ENCODE measurements around the gene C18orf63.

The C18orf63 gene

DNA sequence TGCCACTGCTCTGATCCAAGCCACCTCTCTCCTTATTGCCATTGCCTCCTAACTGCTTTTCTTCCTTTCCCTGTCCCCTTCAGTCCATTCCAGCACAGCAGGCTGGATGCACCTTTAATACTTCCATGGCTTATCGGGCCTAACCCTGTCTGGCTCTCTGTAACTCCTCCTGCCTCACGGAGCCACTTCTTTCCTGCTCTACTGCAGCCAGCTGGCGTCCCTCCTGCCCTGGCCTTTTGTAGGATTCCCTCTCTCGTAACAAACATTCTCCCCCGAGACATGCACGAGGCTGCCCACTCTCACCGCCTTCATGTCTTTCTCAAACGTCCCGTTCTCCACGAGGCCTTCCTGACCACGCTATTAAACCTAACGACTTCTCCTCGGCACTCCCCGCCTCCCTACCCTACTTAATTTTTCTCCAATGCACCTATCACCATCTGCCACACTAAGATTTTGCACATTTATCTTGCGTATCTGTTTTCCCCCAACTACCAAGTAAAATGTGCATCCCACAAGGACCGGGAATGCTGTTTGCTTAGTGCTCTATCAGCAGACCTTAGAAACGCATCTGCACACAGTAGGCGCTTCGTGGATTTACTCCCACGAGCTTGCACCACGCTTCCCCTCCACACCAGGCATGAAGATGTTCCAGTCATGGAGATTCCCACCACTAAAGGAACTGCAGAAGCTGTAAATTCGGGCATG lies 728 bp upstream of the C18orf63 start:
- ChIA-PET POLR2A (no interaction called here), CTCF (interaction anchor here (0.6 to 0.7 kb wide), 2 partner anchors 17 to 22 kb away, joined by 4 read pairs; no protein-coding TSS in a partner anchor)
- no peak overlapping the region for H3K27ac ChIP-seq (ENCODE audit: extremely low read depth, low read depth, low read length)
- no peaks in the 10 kb centered on the region for H3K9me3 ChIP-seq (ENCODE audit: control insufficient read depth, insufficient read depth, low read depth, low read length)
- H3K4me1 ChIP-seq (ENCODE audit: control insufficient read depth, insufficient read depth, low read length): no peaks in the 10 kb centered on the region
- no peak overlapping the region for H3K4me3 ChIP-seq (ENCODE audit: low read depth, low read length)
- TF ChIP-seq REPIN1 (tag by site-specific recombination; IDR thresholded peaks at IDR 0.05; ENCODE audit: low read depth) (no peak), ZNF138 (tag by site-specific recombination; IDR thresholded peaks at IDR 0.05; ENCODE audit: borderline replicate concordance) (no peak), ZSCAN30 (tag by site-specific recombination; IDR thresholded peaks at IDR 0.05) (no peak), ZNF624 (tag by site-specific recombination; IDR thresholded peaks at IDR 0.05) (no peak), ZNF169 (tag by site-specific recombination; IDR thresholded peaks at IDR 0.05) (no peak), SP3 (tag by site-specific recombination; IDR thresholded peaks at IDR 0.05) (no peak), ZNF239 (tag by site-specific recombination; IDR thresholded peaks at IDR 0.05) (no peak), ZNF10 (tag by site-specific recombination; IDR thresholded peaks at IDR 0.05) (no peak), ZNF76 (tag by site-specific recombination; IDR thresholded peaks at IDR 0.05; ENCODE audit: borderline replicate concordance, low read depth) (no peak), ZNF792 (tag by site-specific recombination; IDR thresholded peaks at IDR 0.05) (no peak), KLF16 (tag by site-specific recombination; IDR thresholded peaks at IDR 0.05) (no peak), ZFP69B (tag by site-specific recombination; IDR thresholded peaks at IDR 0.05) (no peak)
- TF ChIP-seq, protein P1, sequence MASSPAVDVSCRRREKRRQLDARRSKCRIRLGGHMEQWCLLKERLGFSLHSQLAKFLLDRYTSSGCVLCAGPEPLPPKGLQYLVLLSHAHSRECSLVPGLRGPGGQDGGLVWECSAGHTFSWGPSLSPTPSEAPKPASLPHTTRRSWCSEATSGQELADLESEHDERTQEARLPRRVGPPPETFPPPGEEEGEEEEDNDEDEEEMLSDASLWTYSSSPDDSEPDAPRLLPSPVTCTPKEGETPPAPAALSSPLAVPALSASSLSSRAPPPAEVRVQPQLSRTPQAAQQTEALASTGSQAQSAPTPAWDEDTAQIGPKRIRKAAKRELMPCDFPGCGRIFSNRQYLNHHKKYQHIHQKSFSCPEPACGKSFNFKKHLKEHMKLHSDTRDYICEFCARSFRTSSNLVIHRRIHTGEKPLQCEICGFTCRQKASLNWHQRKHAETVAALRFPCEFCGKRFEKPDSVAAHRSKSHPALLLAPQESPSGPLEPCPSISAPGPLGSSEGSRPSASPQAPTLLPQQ (tag by site-specific recombination; IDR thresholded peaks at IDR 0.05): no peak
- TF ChIP-seq, protein P2, sequence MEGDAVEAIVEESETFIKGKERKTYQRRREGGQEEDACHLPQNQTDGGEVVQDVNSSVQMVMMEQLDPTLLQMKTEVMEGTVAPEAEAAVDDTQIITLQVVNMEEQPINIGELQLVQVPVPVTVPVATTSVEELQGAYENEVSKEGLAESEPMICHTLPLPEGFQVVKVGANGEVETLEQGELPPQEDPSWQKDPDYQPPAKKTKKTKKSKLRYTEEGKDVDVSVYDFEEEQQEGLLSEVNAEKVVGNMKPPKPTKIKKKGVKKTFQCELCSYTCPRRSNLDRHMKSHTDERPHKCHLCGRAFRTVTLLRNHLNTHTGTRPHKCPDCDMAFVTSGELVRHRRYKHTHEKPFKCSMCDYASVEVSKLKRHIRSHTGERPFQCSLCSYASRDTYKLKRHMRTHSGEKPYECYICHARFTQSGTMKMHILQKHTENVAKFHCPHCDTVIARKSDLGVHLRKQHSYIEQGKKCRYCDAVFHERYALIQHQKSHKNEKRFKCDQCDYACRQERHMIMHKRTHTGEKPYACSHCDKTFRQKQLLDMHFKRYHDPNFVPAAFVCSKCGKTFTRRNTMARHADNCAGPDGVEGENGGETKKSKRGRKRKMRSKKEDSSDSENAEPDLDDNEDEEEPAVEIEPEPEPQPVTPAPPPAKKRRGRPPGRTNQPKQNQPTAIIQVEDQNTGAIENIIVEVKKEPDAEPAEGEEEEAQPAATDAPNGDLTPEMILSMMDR (tag by site-specific recombination; IDR thresholded peaks at IDR 0.05): no peak
- TF ChIP-seq, protein P3, sequence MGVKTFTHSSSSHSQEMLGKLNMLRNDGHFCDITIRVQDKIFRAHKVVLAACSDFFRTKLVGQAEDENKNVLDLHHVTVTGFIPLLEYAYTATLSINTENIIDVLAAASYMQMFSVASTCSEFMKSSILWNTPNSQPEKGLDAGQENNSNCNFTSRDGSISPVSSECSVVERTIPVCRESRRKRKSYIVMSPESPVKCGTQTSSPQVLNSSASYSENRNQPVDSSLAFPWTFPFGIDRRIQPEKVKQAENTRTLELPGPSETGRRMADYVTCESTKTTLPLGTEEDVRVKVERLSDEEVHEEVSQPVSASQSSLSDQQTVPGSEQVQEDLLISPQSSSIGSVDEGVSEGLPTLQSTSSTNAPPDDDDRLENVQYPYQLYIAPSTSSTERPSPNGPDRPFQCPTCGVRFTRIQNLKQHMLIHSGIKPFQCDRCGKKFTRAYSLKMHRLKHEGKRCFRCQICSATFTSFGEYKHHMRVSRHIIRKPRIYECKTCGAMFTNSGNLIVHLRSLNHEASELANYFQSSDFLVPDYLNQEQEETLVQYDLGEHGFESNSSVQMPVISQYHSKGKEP (tag by site-specific recombination; IDR thresholded peaks at IDR 0.05): no peak
- TF ChIP-seq, protein P4, sequence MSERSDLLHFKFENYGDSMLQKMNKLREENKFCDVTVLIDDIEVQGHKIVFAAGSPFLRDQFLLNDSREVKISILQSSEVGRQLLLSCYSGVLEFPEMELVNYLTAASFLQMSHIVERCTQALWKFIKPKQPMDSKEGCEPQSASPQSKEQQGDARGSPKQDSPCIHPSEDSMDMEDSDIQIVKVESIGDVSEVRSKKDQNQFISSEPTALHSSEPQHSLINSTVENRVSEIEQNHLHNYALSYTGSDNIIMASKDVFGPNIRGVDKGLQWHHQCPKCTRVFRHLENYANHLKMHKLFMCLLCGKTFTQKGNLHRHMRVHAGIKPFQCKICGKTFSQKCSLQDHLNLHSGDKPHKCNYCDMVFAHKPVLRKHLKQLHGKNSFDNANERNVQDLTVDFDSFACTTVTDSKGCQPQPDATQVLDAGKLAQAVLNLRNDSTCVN (tag by site-specific recombination; optimal IDR thresholded peaks at IDR 0.05): no peak
- H3K36me3 ChIP-seq (ENCODE audit: control insufficient read depth in 2 of 2, insufficient read depth in 1 of 2, low read length in 2 of 2): no peaks in the 10 kb centered on the region

DNA sequence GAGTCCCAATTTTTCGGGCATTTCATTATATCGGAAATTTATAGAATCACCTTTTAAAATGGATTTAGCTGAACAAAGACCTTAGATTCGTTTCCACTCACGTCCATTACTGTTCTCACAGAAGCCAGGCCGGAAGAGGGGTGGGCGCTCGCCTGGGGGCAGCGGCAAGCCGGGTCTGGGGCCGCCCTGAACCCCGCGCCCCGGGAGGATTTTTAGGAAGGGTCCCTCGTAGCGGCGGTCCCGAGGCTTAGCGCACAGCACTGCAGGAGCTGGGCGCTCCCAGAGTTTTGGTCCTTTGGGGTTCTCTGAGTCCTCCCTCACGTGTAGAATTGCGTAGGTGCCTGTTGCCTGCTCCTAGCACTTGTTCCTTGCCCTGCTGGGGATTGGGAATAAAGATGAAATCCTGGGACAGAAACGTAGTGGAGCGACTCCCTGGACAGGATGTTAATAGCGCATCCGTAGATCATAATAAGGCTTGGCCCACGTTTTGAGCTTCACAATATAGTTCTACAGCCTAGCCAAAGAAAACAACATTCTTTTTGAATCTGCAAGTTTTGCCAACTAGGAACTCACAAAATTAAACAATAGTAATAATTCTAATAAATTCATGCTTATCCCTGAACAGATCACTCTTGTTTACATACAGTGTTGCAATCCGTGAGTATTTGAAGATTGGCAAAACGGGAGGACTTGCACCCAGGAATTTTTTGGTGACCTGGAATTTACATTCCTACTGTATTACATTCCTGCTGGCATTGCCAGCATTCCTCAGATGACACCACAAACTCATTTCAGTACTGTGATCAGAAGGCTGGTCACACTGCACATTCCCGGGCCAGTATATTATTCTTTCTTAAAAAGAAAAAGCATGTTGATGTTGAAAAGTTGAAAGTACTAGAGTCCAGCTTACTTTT lies 875 bp downstream of the C18orf63 start:
- Histone ChIP-seq H3K27ac (ENCODE audit: extremely low read depth, low read depth, low read length) (no peak overlapping the region), H3K4me3 (ENCODE audit: low read depth, low read length) (no peak overlapping the region), H3K4me1 (ENCODE audit: control insufficient read depth, insufficient read depth, low read length) (no peaks in the 10 kb centered on the region), H3K36me3 (ENCODE audit: control insufficient read depth in 2 of 2, insufficient read depth in 1 of 2, low read length in 2 of 2) (no peaks in the 10 kb centered on the region), H3K9me3 (ENCODE audit: control insufficient read depth, insufficient read depth, low read depth, low read length) (no peaks in the 10 kb centered on the region)
- ChIA-PET POLR2A (no interaction called here), CTCF (interaction anchor here (0.7 to 1.4 kb wide), 2 partner anchors 28 to 171 kb away, joined by 3 read pairs; no protein-coding TSS in a partner anchor)
- TF ChIP-seq ZSCAN30 (tag by site-specific recombination; IDR thresholded peaks at IDR 0.05): no peak
- TF ChIP-seq ZNF354C (tag by site-specific recombination; IDR thresholded peaks at IDR 0.05; ENCODE audit: borderline replicate concordance, low read depth): no peak
- no peak for TF ChIP-seq ZNF341 (tag by site-specific recombination; IDR thresholded peaks at IDR 0.05; ENCODE audit: low read depth)
- TF ChIP-seq, protein P5, sequence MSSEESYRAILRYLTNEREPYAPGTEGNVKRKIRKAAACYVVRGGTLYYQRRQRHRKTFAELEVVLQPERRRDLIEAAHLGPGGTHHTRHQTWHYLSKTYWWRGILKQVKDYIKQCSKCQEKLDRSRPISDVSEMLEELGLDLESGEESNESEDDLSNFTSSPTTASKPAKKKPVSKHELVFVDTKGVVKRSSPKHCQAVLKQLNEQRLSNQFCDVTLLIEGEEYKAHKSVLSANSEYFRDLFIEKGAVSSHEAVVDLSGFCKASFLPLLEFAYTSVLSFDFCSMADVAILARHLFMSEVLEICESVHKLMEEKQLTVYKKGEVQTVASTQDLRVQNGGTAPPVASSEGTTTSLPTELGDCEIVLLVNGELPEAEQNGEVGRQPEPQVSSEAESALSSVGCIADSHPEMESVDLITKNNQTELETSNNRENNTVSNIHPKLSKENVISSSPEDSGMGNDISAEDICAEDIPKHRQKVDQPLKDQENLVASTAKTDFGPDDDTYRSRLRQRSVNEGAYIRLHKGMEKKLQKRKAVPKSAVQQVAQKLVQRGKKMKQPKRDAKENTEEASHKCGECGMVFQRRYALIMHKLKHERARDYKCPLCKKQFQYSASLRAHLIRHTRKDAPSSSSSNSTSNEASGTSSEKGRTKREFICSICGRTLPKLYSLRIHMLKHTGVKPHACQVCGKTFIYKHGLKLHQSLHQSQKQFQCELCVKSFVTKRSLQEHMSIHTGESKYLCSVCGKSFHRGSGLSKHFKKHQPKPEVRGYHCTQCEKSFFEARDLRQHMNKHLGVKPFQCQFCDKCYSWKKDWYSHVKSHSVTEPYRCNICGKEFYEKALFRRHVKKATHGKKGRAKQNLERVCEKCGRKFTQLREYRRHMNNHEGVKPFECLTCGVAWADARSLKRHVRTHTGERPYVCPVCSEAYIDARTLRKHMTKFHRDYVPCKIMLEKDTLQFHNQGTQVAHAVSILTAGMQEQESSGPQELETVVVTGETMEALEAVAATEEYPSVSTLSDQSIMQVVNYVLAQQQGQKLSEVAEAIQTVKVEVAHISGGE (tag by site-specific recombination; conservative IDR thresholded peaks at IDR 0.05; ENCODE audit: low read depth): no peak
- TF ChIP-seq, protein P6, sequence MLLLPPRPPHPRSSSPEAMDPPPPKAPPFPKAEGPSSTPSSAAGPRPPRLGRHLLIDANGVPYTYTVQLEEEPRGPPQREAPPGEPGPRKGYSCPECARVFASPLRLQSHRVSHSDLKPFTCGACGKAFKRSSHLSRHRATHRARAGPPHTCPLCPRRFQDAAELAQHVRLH (tag by site-specific recombination; IDR thresholded peaks at IDR 0.05): no peak
- no peak for TF ChIP-seq KLF9 (tag by site-specific recombination; IDR thresholded peaks at IDR 0.05; ENCODE audit: low read depth)
- TF ChIP-seq ZNF292 (tag by site-specific recombination; IDR thresholded peaks at IDR 0.05; ENCODE audit: borderline replicate concordance, low read depth): no peak
- no peak for TF ChIP-seq PRDM1 (tag by site-specific recombination; IDR thresholded peaks at IDR 0.05)
